ES-I3 (cell line): ENCODE measurements around the gene LRMDA.

Experiments used
- H3K36me3 ChIP-seq: 2 replicates; pipeline ENCODE4 v1.6.1; 2013; ENCODE audit warnings: mild to moderate bottlenecking, low read length, control low read depth, moderate library complexity; ENCODE audit not compliant: insufficient read depth
- H3K4me1 ChIP-seq: 2 replicates; pipeline ENCODE4 v1.6.1; 2013; ENCODE audit warnings: mild to moderate bottlenecking, control low read depth, low read length; ENCODE audit not compliant: insufficient read depth
- H3K9ac ChIP-seq: 2 replicates; pipeline ENCODE4 v1.6.1; 2013; ENCODE audit warnings: low read depth, mild to moderate bottlenecking, low read length, moderate library complexity
- H3K9me3 ChIP-seq: 2 replicates; pipeline ENCODE4 v1.6.1; 2013; ENCODE audit warnings: mild to moderate bottlenecking, low read length, moderate library complexity; ENCODE audit not compliant: control insufficient read depth, insufficient read depth

The LRMDA gene

GRCh38 chr10:76428551-76429367 lies 997.3 kb downstream of the LRMDA start:
- no peaks in the 10 kb centered on the region for H3K9me3 ChIP-seq
- no peaks in the 10 kb centered on the region for H3K36me3 ChIP-seq
- peaks cover 45% of the 10 kb centered on the region for H3K4me1 ChIP-seq
- H3K9ac ChIP-seq, result no peak overlapping the region; the same call in 1 of the 2 replicates

- Histone ChIP-seq H3K36me3 (no peaks in the 10 kb centered on the region), H3K9ac (no peak overlapping the region), H3K9me3 (no peaks in the 10 kb centered on the region), H3K4me1 (peaks cover 46% of the 10 kb centered on the region)
Observed at GRCh38 chr10:76429368-76430060, 998.1 kb downstream of the LRMDA start.

- no peaks in the 10 kb centered on the region for H3K36me3 ChIP-seq
- H3K4me1 ChIP-seq, result peaks cover 46% of the 10 kb centered on the region
- no peak overlapping the region for H3K9ac ChIP-seq
- H3K9me3 ChIP-seq, result no peaks in the 10 kb centered on the region
Observed at GRCh38 chr10:76430061-76430645, 998.7 kb downstream of the LRMDA start.

GRCh38 chr10:76432016-76433012 lies 1000.9 kb downstream of the LRMDA start:
- H3K36me3 ChIP-seq, result no peaks in the 10 kb centered on the region
- H3K9me3 ChIP-seq, result no peaks in the 10 kb centered on the region
- H3K9ac ChIP-seq, result no peak overlapping the region
- peaks cover 46% of the 10 kb centered on the region for H3K4me1 ChIP-seq

GRCh38 chr10:76433161-76434005 lies 1002.0 kb downstream of the LRMDA start:
- Histone ChIP-seq H3K9me3 (no peaks in the 10 kb centered on the region), H3K36me3 (no peaks in the 10 kb centered on the region), H3K4me1 (peaks cover 45% of the 10 kb centered on the region), H3K9ac (no peak overlapping the region)

GRCh38 chr10:76435157-76435556 lies 1003.7 kb downstream of the LRMDA start:
- H3K36me3 ChIP-seq, result no peaks in the 10 kb centered on the region
- no peak overlapping the region for H3K9ac ChIP-seq
- H3K4me1 ChIP-seq, result peaks cover 34% of the 10 kb centered on the region
- no peaks in the 10 kb centered on the region for H3K9me3 ChIP-seq

- H3K9me3 ChIP-seq, result no peaks in the 10 kb centered on the region
- H3K4me1 ChIP-seq, result peaks cover 24% of the 10 kb centered on the region
- H3K36me3 ChIP-seq, result no peaks in the 10 kb centered on the region
- no peak overlapping the region for H3K9ac ChIP-seq
Observed at GRCh38 chr10:76436401-76436811, 1005.0 kb downstream of the LRMDA start.

- Histone ChIP-seq H3K4me1 (peaks cover 18% of the 10 kb centered on the region), H3K36me3 (no peaks in the 10 kb centered on the region), H3K9ac (no peak overlapping the region), H3K9me3 (no peaks in the 10 kb centered on the region)
Observed at GRCh38 chr10:76436981-76437380, 1005.6 kb downstream of the LRMDA start.

- Histone ChIP-seq H3K9me3 (no peaks in the 10 kb centered on the region), H3K4me1 (0 out of 2 replicates have a peak, but pooled peaks cover 4% of the 10 kb centered on the region), H3K36me3 (no peaks in the 10 kb centered on the region), H3K9ac (no peak overlapping the region)
Observed at GRCh38 chr10:76440426-76440825, 1009.0 kb downstream of the LRMDA start.

- Histone ChIP-seq H3K9ac (no peak overlapping the region), H3K9me3 (no peaks in the 10 kb centered on the region), H3K36me3 (no peaks in the 10 kb centered on the region), H3K4me1 (0 out of 2 replicates have a peak, but pooled peaks cover 4% of the 10 kb centered on the region)
Observed at GRCh38 chr10:76442113-76442512, 1010.7 kb downstream of the LRMDA start.

- Histone ChIP-seq H3K9me3 (no peaks in the 10 kb centered on the region), H3K36me3 (no peaks in the 10 kb centered on the region), H3K9ac (no peak overlapping the region), H3K4me1 (0 out of 2 replicates have a peak, but pooled peaks cover 4% of the 10 kb centered on the region)
Observed at GRCh38 chr10:76444034-76444800, 1012.8 kb downstream of the LRMDA start.

- H3K4me1 ChIP-seq, result 0 out of 2 replicates have a peak, but pooled peaks cover 4% of the 10 kb centered on the region
- H3K36me3 ChIP-seq, result no peaks in the 10 kb centered on the region
- no peaks in the 10 kb centered on the region for H3K9me3 ChIP-seq
- no peak overlapping the region for H3K9ac ChIP-seq
Observed at GRCh38 chr10:76447578-76447977, 1016.2 kb downstream of the LRMDA start.
